Activated effector memory CD4-positive, alpha-beta T cell treated with Interleukin-2 at 50 U/mL for 16 hours (primary cell): ENCODE data around the gene MYO5A.
A peak's percentile ranks its signal among the peaks of the same experiment; 100 is the strongest.
"Not testable (repeated sequence)": the region's sequence is repeated elsewhere in the genome, so short reads cannot be mapped to it uniquely, and the experiment has no call there.

Source experiments
- DNase-seq: peaks from one replicate; pipeline ENCODE4 v3.0.0-alpha.2; 2020

MYO5A gene

GRCh38 chr15:52528564-52529340, at the start of gene MYO5A:
Gene MYO5A, minus strand, starts transcription at chr15:52528880. Its CDS starts 74 bp downstream, at chr15:52528806.
- peak; percentile 78 for DNase-seq

- DNase-seq: no peak
These were observed 48.0 kb upstream of the MYO5A start for GRCh38 chr15:52576692-52577091.

GRCh38 chr15:52575573-52575972, 46.9 kb upstream of the MYO5A start:
- DNase-seq: not testable (repeated sequence)

GRCh38 chr15:52575072-52575471, 46.4 kb upstream of the MYO5A start:
- no peak for DNase-seq

- DNase-seq: not testable (repeated sequence)
These were observed 45.9 kb upstream of the MYO5A start for GRCh38 chr15:52574623-52575022.

GRCh38 chr15:52568601-52569585, 40.2 kb upstream of the MYO5A start, which contains the start of gene ARPP19:
Gene ARPP19, minus strand, starts transcription at chr15:52569030. Its CDS starts 138 bp downstream, at chr15:52568892.
- DNase-seq: peak; percentile 70

GRCh38 chr15:52567871-52568600, 39.4 kb upstream of the MYO5A start:
- peak; percentile 37 for DNase-seq

- DNase-seq: no peak
These were observed 38.2 kb upstream of the MYO5A start for GRCh38 chr15:52566889-52567288.

- DNase-seq: not testable (repeated sequence)
These were observed 37.0 kb upstream of the MYO5A start for GRCh38 chr15:52565417-52566358.

GRCh38 chr15:52563501-52564060, 34.9 kb upstream of the MYO5A start:
- DNase-seq: no peak

- DNase-seq: no peak
These were observed 30.9 kb upstream of the MYO5A start for GRCh38 chr15:52559575-52559974.

GRCh38 chr15:52559022-52559421, 30.3 kb upstream of the MYO5A start:
- no peak for DNase-seq

GRCh38 chr15:52558196-52558595, 29.5 kb upstream of the MYO5A start:
- peak; percentile 31 for DNase-seq

GRCh38 chr15:52557274-52557641, 28.6 kb upstream of the MYO5A start:
- DNase-seq: no peak

GRCh38 chr15:52556524-52557273, 28.0 kb upstream of the MYO5A start:
- DNase-seq: no peak

GRCh38 chr15:52552303-52552702, 23.6 kb upstream of the MYO5A start:
- no peak for DNase-seq

- DNase-seq: no peak
These were observed 23.1 kb upstream of the MYO5A start for GRCh38 chr15:52551762-52552161.

GRCh38 chr15:52551186-52551585, 22.5 kb upstream of the MYO5A start:
- not testable (repeated sequence) for DNase-seq

GRCh38 chr15:52546031-52546751, 17.5 kb upstream of the MYO5A start:
- DNase-seq: no peak
